ENCODE measurements around the gene MRPL57.

GRCh38 chr13:21219036-21219381 lies 42.6 kb downstream of the MRPL57 start:
- TF ChIP-seq CTCF (IDR thresholded peaks at IDR 0.05) (no peak), ZFX (IDR thresholded peaks at IDR 0.05; ENCODE audit: borderline replicate concordance) (no peak)

Data from 22Rv1 (cell line).